H1 (cell line): Measurements from ENCODE around the gene DIPK1A. TPM values are rescaled to one million over a fixed set of nuclear protein-coding genes. Genes with fewer than 3 reads are reported as not detected.

ENCODE experiments used
- CTCF ChIA-PET: fragments of 300-600 bp; sonication (Branson Sonifier 250); formaldehyde crosslinking; loops from one replicate; lab custom pipeline; 2021; ENCODE audit not compliant: partially characterized antibody; lab: Charles Lee
- POLR2A ChIA-PET: fragments of 300-600 bp; sonication (Branson Sonifier 250); formaldehyde crosslinking; loops from one replicate; lab custom pipeline; 2021; ENCODE audit warnings: inconsistent platforms; ENCODE audit not compliant: partially characterized antibody; lab: Charles Lee
- DNase-seq, 2 experiments: peaks; one replicate each; pipeline versions ENCODE4 v3.0.0 to v3.0.0-alpha.2; 2010 to 2022; ENCODE audit warnings: low spot score in 2 of 2, low read depth in 1 of 2, mixed read lengths in 1 of 2
- FAIRE-seq: peaks from 2 replicates; lab custom pipeline; 2011; peaks lifted over from hg19 to GRCh38; lab: Jason Lieb, UNC
- H2AFZ ChIP-seq: 2 replicates; pipeline ENCODE4 v1.8.1; 2012; ENCODE audit warnings: low read length, inconsistent platforms
- H2AK5ac ChIP-seq: 2 replicates; pipeline ENCODE4 v1.6.1; 2013; ENCODE audit warnings: low read depth, low read length
- H2BK120ac ChIP-seq: replicated peaks from 2 replicates; pipeline ENCODE3; 2013; ENCODE audit warnings: low read depth, low read length, inconsistent platforms
- H2BK12ac ChIP-seq: 2 replicates; pipeline ENCODE4 v1.6.1; 2013; ENCODE audit warnings: low read depth, low read length
- H2BK15ac ChIP-seq: 2 replicates; pipeline ENCODE4 v1.6.1; 2013; ENCODE audit warnings: low read length
- H2BK20ac ChIP-seq: 2 replicates; pipeline ENCODE4 v1.6.1; 2013; ENCODE audit warnings: low read length
- H2BK5ac ChIP-seq: 2 replicates; pipeline ENCODE4 v1.6.1; 2013; ENCODE audit warnings: low read depth, low read length
- H3K14ac ChIP-seq: 2 replicates; pipeline ENCODE4 v1.6.1; 2013; ENCODE audit warnings: inconsistent platforms; ENCODE audit not compliant: insufficient read length
- H3K18ac ChIP-seq: 2 replicates; pipeline ENCODE4 v1.6.1; 2013; ENCODE audit warnings: low read length; ENCODE audit errors: extremely low read depth
- H3K23ac ChIP-seq: 2 replicates; pipeline ENCODE4 v1.6.1; 2013; ENCODE audit warnings: inconsistent platforms; ENCODE audit not compliant: insufficient read length
- H3K23me2 ChIP-seq: 2 replicates; pipeline ENCODE4 v1.6.1; 2013; ENCODE audit warnings: low read depth, low read length
- H3K27ac ChIP-seq: 2 replicates; pipeline ENCODE4 v1.6.1; 2011; ENCODE audit warnings: low read depth, low read length, inconsistent platforms
- H3K27me3 ChIP-seq, 4 experiments: replicated peaks in 1 of 4; 1 replicate in 1 of 4; 2 replicates in 3 of 4; pipeline versions ENCODE4 v1.6.1 to v1.8.1; 2011 to 2013; ENCODE audit warnings: low read length in 3 of 4, mild to moderate bottlenecking in 3 of 4, inconsistent platforms in 2 of 4, mixed read lengths in 2 of 4, moderate library complexity in 1 of 4; ENCODE audit not compliant: control insufficient read depth in 3 of 4, insufficient read depth in 3 of 4; ENCODE audit errors: extremely low read depth in 1 of 4
- H3K36me3 ChIP-seq, 4 experiments: 2 replicates each; pipeline versions ENCODE4 v1.6.1 to v1.8.1; 2011 to 2013; ENCODE audit warnings: mild to moderate bottlenecking in 4 of 4, low read length in 3 of 4, moderate library complexity in 2 of 4, control low read depth in 1 of 4, inconsistent platforms in 1 of 4; ENCODE audit not compliant: insufficient read depth in 4 of 4, control insufficient read depth in 2 of 4
- H3K4ac ChIP-seq: replicated peaks from 2 replicates; pipeline ENCODE3; 2013; ENCODE audit warnings: low read length, low read depth, mixed read lengths, inconsistent platforms; ENCODE audit not compliant: insufficient read length
- H3K4me1 ChIP-seq, 4 experiments: replicated peaks in 1 of 4; 1 replicate in 1 of 4; 2 replicates in 3 of 4; pipeline versions ENCODE4 v1.6.1 to v1.8.1; 2011 to 2013; ENCODE audit warnings: low read length in 3 of 4, inconsistent platforms in 2 of 4, mixed read lengths in 1 of 4; ENCODE audit not compliant: insufficient read depth in 4 of 4, control insufficient read depth in 3 of 4
- H3K4me2 ChIP-seq, 2 experiments: 2 replicates each; pipeline versions ENCODE4 v1.6.1 to v1.8.1; 2011 to 2013; ENCODE audit warnings: low read depth in 2 of 2, low read length in 2 of 2, control low read depth in 1 of 2, inconsistent platforms in 1 of 2, mild to moderate bottlenecking in 1 of 2; ENCODE audit not compliant: insufficient read depth in 1 of 2
- H3K4me3 ChIP-seq, 4 experiments: fragments of 200-600, 300-600 bp in 1 of 4; sonication (generic), shearing (Covaris generic), sonication (Bioruptor Twin) in 1 of 4; 2 replicates each; pipeline versions ENCODE4 v1.5.1 to v1.8.1; 2011 to 2016; ENCODE audit warnings: low read length in 4 of 4, low read depth in 3 of 4, control low read depth in 2 of 4, inconsistent platforms in 2 of 4, mild to moderate bottlenecking in 2 of 4, mixed read lengths in 1 of 4, moderate library complexity in 1 of 4; ENCODE audit not compliant: insufficient read depth in 2 of 4; ENCODE audit errors: extremely low read depth in 1 of 4
- H3K56ac ChIP-seq: replicated peaks from 2 replicates; pipeline ENCODE3; 2013; ENCODE audit warnings: low read depth, mild to moderate bottlenecking, mixed read lengths, low read length, inconsistent platforms; ENCODE audit not compliant: insufficient read length
- H3K79me1 ChIP-seq: 2 replicates; pipeline ENCODE4 v1.6.1; 2013; ENCODE audit warnings: low read depth, low read length, control low read depth
- H3K79me2 ChIP-seq, 2 experiments: 2 replicates each; pipeline versions ENCODE4 v1.6.1 to v1.8.1; 2012 to 2013; ENCODE audit warnings: low read length in 2 of 2, mild to moderate bottlenecking in 2 of 2, inconsistent platforms in 1 of 2; ENCODE audit not compliant: insufficient read depth in 2 of 2, control insufficient read depth in 1 of 2
- H3K9ac ChIP-seq, 4 experiments: replicated peaks in 1 of 4; 1 replicate in 1 of 4; 2 replicates in 3 of 4; pipeline versions ENCODE4 v1.6.1 to v1.8.1; 2011 to 2013; ENCODE audit warnings: low read depth in 3 of 4, low read length in 3 of 4, control low read depth in 2 of 4, mild to moderate bottlenecking in 2 of 4, moderate library complexity in 2 of 4, inconsistent platforms in 1 of 4; ENCODE audit errors: extremely low read depth in 1 of 4
- H3K9me3 ChIP-seq, 2 experiments: 2 replicates each; pipeline versions ENCODE4 v1.6.1 to v1.8.1; 2012 to 2013; ENCODE audit warnings: mild to moderate bottlenecking in 2 of 2, moderate library complexity in 2 of 2, control low read depth in 1 of 2, inconsistent platforms in 1 of 2, low read depth in 1 of 2, low read length in 1 of 2, mixed read lengths in 1 of 2; ENCODE audit not compliant: insufficient read depth in 2 of 2
- H4K20me1 ChIP-seq, 2 experiments: replicated peaks in 1 of 2; 2 replicates each; pipeline versions ENCODE3 to v1.8.1; 2011 to 2013; ENCODE audit warnings: inconsistent platforms in 2 of 2, low read length in 2 of 2, mild to moderate bottlenecking in 1 of 2; ENCODE audit not compliant: insufficient read depth in 2 of 2, control insufficient read depth in 1 of 2
- H4K5ac ChIP-seq: 2 replicates; pipeline ENCODE4 v1.6.1; 2013; ENCODE audit warnings: low read length, low read depth, mixed read lengths, inconsistent platforms; ENCODE audit not compliant: insufficient read length
- H4K8ac ChIP-seq: 2 replicates; pipeline ENCODE4 v1.8.0; 2013; ENCODE audit warnings: mild to moderate bottlenecking, moderate library complexity, low read length, inconsistent platforms; ENCODE audit not compliant: insufficient read depth; ENCODE audit errors: extremely low read depth
- H4K91ac ChIP-seq: replicated peaks from 2 replicates; pipeline ENCODE3; 2013; ENCODE audit warnings: low read length, mixed read lengths, inconsistent platforms; ENCODE audit not compliant: insufficient read length
- BACH1 ChIP-seq: IDR thresholded peaks from 2 replicates; pipeline ENCODE4 v1.6.1; 2012; ENCODE audit warnings: low read length, improper control_type of control experiment
- CHD1 ChIP-seq: IDR thresholded peaks from 2 replicates; pipeline ENCODE4 v1.6.1; 2012; ENCODE audit warnings: low read depth, low read length, improper control_type of control experiment
- CREB1 ChIP-seq: IDR thresholded peaks from 2 replicates; pipeline ENCODE4 v1.6.1; 2012; ENCODE audit warnings: inconsistent platforms
- EP300 ChIP-seq, 2 experiments: IDR thresholded peaks; 1 replicate in 1 of 2; 2 replicates in 1 of 2; pipeline ENCODE4 v1.6.1; 2011 to 2012; ENCODE audit warnings: low read depth in 2 of 2, low read length in 2 of 2, mild to moderate bottlenecking in 2 of 2, borderline replicate concordance in 1 of 2, inconsistent platforms in 1 of 2, moderate library complexity in 1 of 2
- EZH2 ChIP-seq: fragments of 200-600 bp; sonication (generic); IDR thresholded peaks from 2 replicates; pipeline ENCODE4 v1.7.1; 2012; ENCODE audit warnings: low read depth, mild to moderate bottlenecking, moderate library complexity, low read length, inconsistent platforms; ENCODE audit not compliant: severe bottlenecking
- HDAC2 ChIP-seq, 2 experiments: fragments of 300-600 bp in 1 of 2; sonication (generic) in 1 of 2; IDR thresholded peaks; 2 replicates each; pipeline ENCODE4 v1.6.1; 2011 to 2012; ENCODE audit warnings: low read depth in 2 of 2, low read length in 2 of 2, mild to moderate bottlenecking in 2 of 2, moderate library complexity in 2 of 2, borderline replicate concordance in 1 of 2, inconsistent platforms in 1 of 2
- MAFK ChIP-seq: IDR thresholded peaks from 2 replicates; pipeline ENCODE4 v1.6.1; 2012; ENCODE audit warnings: low read depth, mild to moderate bottlenecking, improper control_type of control experiment, low read length
- NRF1 ChIP-seq: IDR thresholded peaks from 2 replicates; pipeline ENCODE4 v1.6.1; 2011; ENCODE audit warnings: mild to moderate bottlenecking, low read depth, low read length, improper control_type of control experiment
- RBBP5 ChIP-seq: IDR thresholded peaks from 2 replicates; pipeline ENCODE4 v1.7.1; 2012; ENCODE audit warnings: low read depth, mild to moderate bottlenecking, inconsistent platforms, low read length, moderate library complexity, borderline replicate concordance
- RNF2 ChIP-seq: fragments of 200-900, 300-1000 bp; sonication (generic); IDR thresholded peaks from 2 replicates; pipeline ENCODE4 v1.7.1; 2016; ENCODE audit warnings: borderline replicate concordance, low read depth, mild to moderate bottlenecking, antibody characterized with exemption, low read length; ENCODE audit not compliant: poor library complexity, severe bottlenecking; ENCODE audit errors: missing control alignments
- YY1 ChIP-seq: IDR thresholded peaks from 2 replicates; pipeline ENCODE4 v1.6.1; 2011; ENCODE audit warnings: low read depth, mild to moderate bottlenecking, low read length
- WGBS, 2 experiments: shearing (Covaris generic) in 1 of 2; methylation state at CpG; one replicate each; pipeline versions ENCODE4 v1.1.6 to v1.1.7; 2013 to 2015; ENCODE audit warnings: low lambda C conversion rate in 2 of 2, mixed read lengths in 2 of 2, inconsistent platforms in 1 of 2, low coverage in 1 of 2, missing lambda C conversion rate in 1 of 2; ENCODE audit not compliant: insufficient replicate concordance in 2 of 2, insufficient coverage in 1 of 2, insufficient read length in 1 of 2; ENCODE audit errors: extremely low coverage in 1 of 2, missing lambda C conversion rate in 1 of 2; 5-methylcytosine and 5-hydroxymethylcytosine counted together
- polyA plus RNA-seq, 7 experiments: library from polyadenylated mRNA; depleted of rRNA in 3 of 7; stranded (reverse) in 5 of 7; unstranded in 2 of 7; fragments of >200 nt in 5 of 7; fragments of 200-250 nt in 2 of 7; gene quantifications; 1 replicate in 5 of 7; 2 replicates in 1 of 7; 4 replicates in 1 of 7; pipeline versions ENCODE4 v1.2.1 to v1.2.3, GENCODE V29; 2011 to 2013; ENCODE audit warnings: missing spikeins in 2 of 7, mixed read lengths in 2 of 7
- total RNA-seq: library from RNA; stranded (reverse); fragmentation: NEBNext Ultra II Directional; extraction: Animal tissue kit (Norgen Biotek cat#: 25700); gene quantifications from 2 replicates; pipeline ENCODE4 v1.2.1, GENCODE V29; 2021
- TF ChIP-seq, protein P1 (sequence below): IDR thresholded peaks from 2 replicates; pipeline ENCODE4 v1.6.1; 2012; ENCODE audit warnings: inconsistent platforms

The DIPK1A gene
- total and polyA plus RNA-seq, 2 of the 8 experiments (the other 6 are each of a cell fraction or from before 2014, with no cell fraction given), result 2.5 to 5.0 TPM

DNA sequence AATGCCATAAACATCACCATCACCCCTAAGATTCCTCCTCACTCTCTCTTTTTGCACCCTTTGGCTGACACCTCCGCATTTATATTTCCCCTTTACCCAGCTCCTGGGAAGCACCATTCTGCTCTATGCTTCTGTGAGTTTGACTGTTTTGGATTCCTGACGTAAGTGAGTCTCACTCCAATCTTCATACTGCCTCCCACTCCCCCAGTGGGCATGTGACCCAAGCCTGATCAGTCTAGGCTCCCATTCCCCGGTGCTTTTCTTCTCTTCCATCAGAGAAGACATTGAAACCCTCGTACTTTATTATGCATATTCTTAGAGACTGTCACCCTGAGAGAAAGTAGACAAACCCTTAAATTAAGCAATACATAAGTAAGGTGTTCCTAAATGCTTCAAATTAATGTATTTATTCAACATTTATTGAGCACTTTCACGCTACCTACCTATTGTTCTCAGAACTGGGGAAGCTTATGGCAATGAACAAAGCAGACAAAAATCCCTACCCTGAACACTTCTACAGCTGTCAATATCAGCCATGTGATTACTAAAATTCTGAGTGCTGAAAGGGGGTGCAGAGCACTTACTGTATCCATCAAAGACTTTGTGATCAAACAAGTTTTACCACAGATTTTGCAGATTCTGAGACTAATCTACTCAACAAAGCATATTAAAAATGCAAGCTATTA is 43.4 kb upstream of the DIPK1A start:
- Histone ChIP-seq H3K4me2 (no peak overlapping the region), H4K5ac (no peak overlapping the region), H3K23ac (no peak overlapping the region), H3K9ac (no peak overlapping the region), H4K91ac (no peak overlapping the region), H3K79me2 (no peaks in the 10 kb centered on the region), H2AFZ (no peak overlapping the region), H4K8ac (no peak overlapping the region), H2BK5ac (no peak overlapping the region), H3K27me3 (no peaks in the 10 kb centered on the region), H3K79me1 (no peaks in the 10 kb centered on the region), H2AK5ac (no peak overlapping the region), H4K20me1 (no peaks in the 10 kb centered on the region), H2BK12ac (no peak overlapping the region), H3K4me1 (peaks cover 0 to 8% (median 5%) of the 10 kb centered on the region in 4 experiments; a peak in 3 of 7 replicates), H3K9me3 (no peaks in the 10 kb centered on the region), H3K23me2 (no peaks in the 10 kb centered on the region), H3K56ac (no peak overlapping the region), H3K36me3 (no peaks in the 10 kb centered on the region), H3K4ac (no peak overlapping the region), H3K27ac (no peak overlapping the region), H2BK15ac (no peak overlapping the region), H3K18ac (no peak overlapping the region), H3K4me3 (no peak overlapping the region), H3K14ac (no peak overlapping the region), H2BK120ac (no peak overlapping the region), H2BK20ac (no peak overlapping the region)
- FAIRE-seq, result no peak
- ChIA-PET POLR2A (no interaction called here), CTCF (interaction anchor here (0.5 to 4.5 kb wide), 15 partner anchors 8 to 186 kb away, joined by 3 to 24 read pairs (median 4); partner anchors contain the start of gene DIPK1A)
- WGBS, 2 experiments, result 83% methylated on average over 5 of the region's 5 CpGs; no CpG with 5 or more reads in 1 of the 2 experiments
- DNase-seq, result peak in 1 of 2 experiments; percentile 13
- TF ChIP-seq MAFK, result no peak
- no peak for TF ChIP-seq EP300 (IDR thresholded peaks at IDR 0.05; ENCODE audit: borderline replicate concordance in 1 of 2, low read depth in 2 of 2, low read length in 2 of 2)
- TF ChIP-seq RNF2, result no peak
- TF ChIP-seq, protein P1, sequence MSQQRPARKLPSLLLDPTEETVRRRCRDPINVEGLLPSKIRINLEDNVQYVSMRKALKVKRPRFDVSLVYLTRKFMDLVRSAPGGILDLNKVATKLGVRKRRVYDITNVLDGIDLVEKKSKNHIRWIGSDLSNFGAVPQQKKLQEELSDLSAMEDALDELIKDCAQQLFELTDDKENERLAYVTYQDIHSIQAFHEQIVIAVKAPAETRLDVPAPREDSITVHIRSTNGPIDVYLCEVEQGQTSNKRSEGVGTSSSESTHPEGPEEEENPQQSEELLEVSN, result no peak
- TF ChIP-seq YY1, result no peak
- TF ChIP-seq EZH2, result no peak
- no peak for TF ChIP-seq HDAC2 (IDR thresholded peaks at IDR 0.05; ENCODE audit: borderline replicate concordance in 1 of 2, low read depth in 2 of 2, low read length in 2 of 2)
- no peak for TF ChIP-seq CHD1
- no peak for TF ChIP-seq BACH1
- TF ChIP-seq NRF1, result no peak
- TF ChIP-seq RBBP5, result no peak
- no peak for TF ChIP-seq CREB1
